GM19043 (cell line): ENCODE results near the gene TMIE.

ENCODE experiments used
- ATAC-seq: cut with Tn5 transposase; IDR thresholded peaks from one replicate; pipeline ENCODE4 v1.9.1; 2021; ENCODE audit warnings: low read depth; ENCODE audit not compliant: unreplicated experiment

TMIE gene

GRCh38 chr3:46701181-46701939 lies at the start of gene TMIE:
Gene TMIE, plus strand, starts transcription at chr3:46701392. Its CDS starts 96 bp downstream, at chr3:46701488.
- ATAC-seq: no peak

GRCh38 chr3:46655271-46655670 lies 45.9 kb upstream of the TMIE start:
- no peak for ATAC-seq

GRCh38 chr3:46656778-46657556 lies 44.2 kb upstream of the TMIE start:
- ATAC-seq: no peak

- ATAC-seq: no peak
Observed at GRCh38 chr3:46659285-46659684, 41.9 kb upstream of the TMIE start.

GRCh38 chr3:46660003-46660402 lies 41.2 kb upstream of the TMIE start:
- ATAC-seq: no peak

GRCh38 chr3:46660543-46661523 lies 40.4 kb upstream of the TMIE start:
- ATAC-seq: no peak

- no peak for ATAC-seq
Observed at GRCh38 chr3:46661776-46662766, 39.1 kb upstream of the TMIE start.

- ATAC-seq: no peak
Observed at GRCh38 chr3:46662771-46663551, 38.2 kb upstream of the TMIE start.

GRCh38 chr3:46663591-46664135 lies 37.5 kb upstream of the TMIE start:
- ATAC-seq: no peak

- no peak for ATAC-seq
Observed at GRCh38 chr3:46664188-46664970, 36.8 kb upstream of the TMIE start.

- no peak for ATAC-seq
Observed at GRCh38 chr3:46664971-46665762, 36.0 kb upstream of the TMIE start.

GRCh38 chr3:46665763-46666452 lies 35.3 kb upstream of the TMIE start:
- no peak for ATAC-seq

GRCh38 chr3:46666453-46666845 lies 34.7 kb upstream of the TMIE start:
- ATAC-seq: no peak

GRCh38 chr3:46667061-46667621 lies 34.1 kb upstream of the TMIE start:
- no peak for ATAC-seq

GRCh38 chr3:46667657-46668056 lies 33.5 kb upstream of the TMIE start:
- ATAC-seq: no peak

- ATAC-seq: no peak
Observed at GRCh38 chr3:46668116-46668515, 33.1 kb upstream of the TMIE start.
